ENCODE results near the gene WDR31.

Gene WDR31

GRCh38 chr9:113376634-113377567 is 36.8 kb upstream of the WDR31 start, which contains the start of gene HDHD3 (continued):
- TF ChIP-seq ZNF132 (tag by site-specific recombination; IDR thresholded peaks at IDR 0.05; ENCODE audit: borderline replicate concordance) (no peak), GLI4 (tag by site-specific recombination; IDR thresholded peaks at IDR 0.05) (no peak), TRIM28 (IDR thresholded peaks at IDR 0.05; ENCODE audit: borderline replicate concordance, low read length) (no peak), ZBTB26 (tag by site-specific recombination; optimal IDR thresholded peaks at IDR 0.05) (peak; percentile 72), ZNF214 (tag by site-specific recombination; IDR thresholded peaks at IDR 0.05; ENCODE audit: borderline replicate concordance) (no peak), SP2 (tag by site-specific recombination; IDR thresholded peaks at IDR 0.05) (peak; percentile 83), ZNF354C (tag by site-specific recombination; IDR thresholded peaks at IDR 0.05; ENCODE audit: borderline replicate concordance, low read depth) (no peak), ZNF747 (tag by site-specific recombination; IDR thresholded peaks at IDR 0.05) (no peak), ZNF521 (tag by site-specific recombination; IDR thresholded peaks at IDR 0.05) (no peak), ZNF362 (tag by site-specific recombination; IDR thresholded peaks at IDR 0.05) (no peak), ZNF449 (tag by site-specific recombination; IDR thresholded peaks at IDR 0.05) (peak; percentile 51; the same call in 1 of the 2 replicates), FEZF1 (tag by site-specific recombination; IDR thresholded peaks at IDR 0.05) (no peak), PRDM2 (tag by site-specific recombination; IDR thresholded peaks at IDR 0.05; ENCODE audit: borderline replicate concordance) (no peak), CTCF (tag by site-specific recombination; IDR thresholded peaks at IDR 0.05) (no peak), MYNN (tag by site-specific recombination; IDR thresholded peaks at IDR 0.05; ENCODE audit: borderline replicate concordance) (no peak), ZNF19 (tag by site-specific recombination; IDR thresholded peaks at IDR 0.05; ENCODE audit: low read depth) (no peak), KLF16 (tag by site-specific recombination; IDR thresholded peaks at IDR 0.05) (0 out of 2 replicates have a peak, but pooled peaks have one; percentile 25), ZFP3 (tag by site-specific recombination; IDR thresholded peaks at IDR 0.05; ENCODE audit: low read depth) (no peak), KLF10 (tag by site-specific recombination; IDR thresholded peaks at IDR 0.05) (peak; percentile 35; the same call in 1 of the 2 replicates), ZNF221 (tag by site-specific recombination; IDR thresholded peaks at IDR 0.05; ENCODE audit: borderline replicate concordance) (no peak), ZNF692 (tag by site-specific recombination; IDR thresholded peaks at IDR 0.05) (peak; percentile 71; the same call in 1 of the 2 replicates), ZNF768 (tag by site-specific recombination; IDR thresholded peaks at IDR 0.05) (no peak), ZNF211 (tag by site-specific recombination; IDR thresholded peaks at IDR 0.05; ENCODE audit: low read depth) (no peak), HOXD13 (CRISPR knock-in tag; IDR thresholded peaks at IDR 0.05; ENCODE audit: borderline replicate concordance) (no peak), ZBTB21 (tag by site-specific recombination; IDR thresholded peaks at IDR 0.05) (no peak), ZNF701 (tag by site-specific recombination; IDR thresholded peaks at IDR 0.05) (no peak)

Measured in HEK293 (cell line).